Measurements from ENCODE around the gene HS3ST1.

GRCh38 chr4:11416071-11416766 lies 12.5 kb downstream of the HS3ST1 start:
- TF ChIP-seq ZBTB7A (IDR thresholded peaks at IDR 0.05; ENCODE audit: low read depth), result no peak
- TF ChIP-seq, protein P1, sequence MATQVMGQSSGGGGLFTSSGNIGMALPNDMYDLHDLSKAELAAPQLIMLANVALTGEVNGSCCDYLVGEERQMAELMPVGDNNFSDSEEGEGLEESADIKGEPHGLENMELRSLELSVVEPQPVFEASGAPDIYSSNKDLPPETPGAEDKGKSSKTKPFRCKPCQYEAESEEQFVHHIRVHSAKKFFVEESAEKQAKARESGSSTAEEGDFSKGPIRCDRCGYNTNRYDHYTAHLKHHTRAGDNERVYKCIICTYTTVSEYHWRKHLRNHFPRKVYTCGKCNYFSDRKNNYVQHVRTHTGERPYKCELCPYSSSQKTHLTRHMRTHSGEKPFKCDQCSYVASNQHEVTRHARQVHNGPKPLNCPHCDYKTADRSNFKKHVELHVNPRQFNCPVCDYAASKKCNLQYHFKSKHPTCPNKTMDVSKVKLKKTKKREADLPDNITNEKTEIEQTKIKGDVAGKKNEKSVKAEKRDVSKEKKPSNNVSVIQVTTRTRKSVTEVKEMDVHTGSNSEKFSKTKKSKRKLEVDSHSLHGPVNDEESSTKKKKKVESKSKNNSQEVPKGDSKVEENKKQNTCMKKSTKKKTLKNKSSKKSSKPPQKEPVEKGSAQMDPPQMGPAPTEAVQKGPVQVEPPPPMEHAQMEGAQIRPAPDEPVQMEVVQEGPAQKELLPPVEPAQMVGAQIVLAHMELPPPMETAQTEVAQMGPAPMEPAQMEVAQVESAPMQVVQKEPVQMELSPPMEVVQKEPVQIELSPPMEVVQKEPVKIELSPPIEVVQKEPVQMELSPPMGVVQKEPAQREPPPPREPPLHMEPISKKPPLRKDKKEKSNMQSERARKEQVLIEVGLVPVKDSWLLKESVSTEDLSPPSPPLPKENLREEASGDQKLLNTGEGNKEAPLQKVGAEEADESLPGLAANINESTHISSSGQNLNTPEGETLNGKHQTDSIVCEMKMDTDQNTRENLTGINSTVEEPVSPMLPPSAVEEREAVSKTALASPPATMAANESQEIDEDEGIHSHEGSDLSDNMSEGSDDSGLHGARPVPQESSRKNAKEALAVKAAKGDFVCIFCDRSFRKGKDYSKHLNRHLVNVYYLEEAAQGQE (IDR thresholded peaks at IDR 0.05; ENCODE audit: low read depth), result no peak
- TF ChIP-seq YY1 (IDR thresholded peaks at IDR 0.05; ENCODE audit: low read depth), result no peak
- TF ChIP-seq EP300 (IDR thresholded peaks at IDR 0.05; ENCODE audit: borderline replicate concordance), result no peak
- TF ChIP-seq RAD21 (IDR thresholded peaks at IDR 0.05; ENCODE audit: low read depth), result no peak
- no peak for TF ChIP-seq MAX (IDR thresholded peaks at IDR 0.05)
- no peak for TF ChIP-seq CEBPB (IDR thresholded peaks at IDR 0.05)
- no peak for TF ChIP-seq NFIC (IDR thresholded peaks at IDR 0.05)
- TF ChIP-seq EGR1 (IDR thresholded peaks at IDR 0.05), result no peak
- TF ChIP-seq USF1 (IDR thresholded peaks at IDR 0.05), result no peak
- no peak for TF ChIP-seq TEAD4 (IDR thresholded peaks at IDR 0.05)
- no peak for TF ChIP-seq TCF12 (IDR thresholded peaks at IDR 0.05; ENCODE audit: low read depth)

All from Ishikawa (cell line).